ENCODE measurements around the gene SF3B2.

DNA sequence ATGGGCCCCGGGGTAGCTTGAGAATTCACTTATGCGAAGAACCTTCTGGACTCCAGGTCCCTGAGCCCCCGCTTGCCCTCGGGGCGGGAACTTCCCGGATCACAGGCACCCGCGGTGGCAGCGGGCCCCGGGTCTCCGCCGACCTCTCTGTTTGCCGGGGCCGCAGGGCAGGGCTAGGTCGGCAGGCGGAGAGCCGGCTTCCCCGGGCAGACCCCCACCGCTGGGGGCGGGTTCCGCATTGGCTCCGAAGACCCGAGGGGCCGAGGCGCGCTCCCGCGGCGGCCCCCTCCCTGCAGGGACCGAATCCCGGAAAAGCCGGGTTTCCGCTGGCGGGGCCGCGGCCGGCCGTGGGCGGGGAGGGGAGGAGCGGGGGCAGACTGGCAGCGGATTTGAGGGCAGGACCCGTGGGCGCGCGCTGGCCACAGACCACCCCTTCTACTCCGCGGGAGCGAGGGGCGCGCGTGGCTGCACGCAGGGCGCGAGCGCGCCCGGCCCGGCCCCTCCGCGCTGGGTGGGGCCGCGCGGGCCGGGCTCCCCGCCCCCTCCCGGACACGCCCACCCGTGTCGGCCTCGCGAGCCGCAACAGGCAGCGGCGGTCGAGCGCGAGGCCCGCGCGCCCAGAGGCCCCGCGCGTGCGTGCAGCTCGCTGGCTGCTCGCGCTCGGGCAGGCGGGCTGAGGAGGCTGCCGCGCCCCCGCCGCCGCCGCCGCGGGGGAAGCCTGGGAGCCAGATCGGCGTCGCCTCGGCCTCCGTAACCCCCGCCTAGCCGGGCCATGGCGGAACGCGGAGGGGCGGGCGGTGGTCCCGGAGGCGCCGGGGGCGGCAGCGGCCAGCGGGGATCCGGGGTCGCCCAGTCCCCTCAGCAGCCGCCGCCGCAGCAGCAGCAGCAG, 17.8 kb downstream of the SF3B2 start, which contains the start of gene PACS1:
- TF ChIP-seq CREM (IDR thresholded peaks at IDR 0.05; ENCODE audit: low read depth) (no peak), CBFB (CRISPR knock-in tag; IDR thresholded peaks at IDR 0.05) (no peak), ETV5 (CRISPR knock-in tag; IDR thresholded peaks at IDR 0.05; ENCODE audit: low read depth) (no peak), ZBTB8A (IDR thresholded peaks at IDR 0.05; ENCODE audit: partially characterized antibody) (no peak), POLR2AphosphoS5 (IDR thresholded peaks at IDR 0.05; ENCODE audit: control insufficient read depth, insufficient read depth, low read depth, low read length) (no peak), TAF7 (tag; IDR thresholded peaks at IDR 0.05) (no peak), MAFF (IDR thresholded peaks at IDR 0.05; ENCODE audit: low read length) (no peak), RBM22 (IDR thresholded peaks at IDR 0.05; ENCODE audit: low read depth, low read length, poor library complexity, severe bottlenecking) (no peak), PHF21A (IDR thresholded peaks at IDR 0.05; ENCODE audit: borderline replicate concordance, low read depth) (no peak), NRF1 (conservative IDR thresholded peaks at IDR 0.05 in 1 of 2, IDR thresholded peaks at IDR 0.05 in 1 of 2) (peak in 1 of 2 experiments; percentile 20; a peak in 2 of 4 replicates), TAF1 (IDR thresholded peaks at IDR 0.05; ENCODE audit: control insufficient read depth, extremely low read depth, insufficient read depth, low read length, severe bottlenecking) (peak; percentile 53), YY1 (IDR thresholded peaks at IDR 0.05; ENCODE audit: borderline replicate concordance in 1 of 3, control insufficient read depth in 1 of 3, extremely low read depth in 1 of 3, insufficient read depth in 3 of 3, insufficient read length in 1 of 3, insufficient replicate concordance in 2 of 3, low read depth in 1 of 3, low read length in 2 of 3) (peak in 1 of 3 experiments; percentile 3)
- TF ChIP-seq, protein P1, sequence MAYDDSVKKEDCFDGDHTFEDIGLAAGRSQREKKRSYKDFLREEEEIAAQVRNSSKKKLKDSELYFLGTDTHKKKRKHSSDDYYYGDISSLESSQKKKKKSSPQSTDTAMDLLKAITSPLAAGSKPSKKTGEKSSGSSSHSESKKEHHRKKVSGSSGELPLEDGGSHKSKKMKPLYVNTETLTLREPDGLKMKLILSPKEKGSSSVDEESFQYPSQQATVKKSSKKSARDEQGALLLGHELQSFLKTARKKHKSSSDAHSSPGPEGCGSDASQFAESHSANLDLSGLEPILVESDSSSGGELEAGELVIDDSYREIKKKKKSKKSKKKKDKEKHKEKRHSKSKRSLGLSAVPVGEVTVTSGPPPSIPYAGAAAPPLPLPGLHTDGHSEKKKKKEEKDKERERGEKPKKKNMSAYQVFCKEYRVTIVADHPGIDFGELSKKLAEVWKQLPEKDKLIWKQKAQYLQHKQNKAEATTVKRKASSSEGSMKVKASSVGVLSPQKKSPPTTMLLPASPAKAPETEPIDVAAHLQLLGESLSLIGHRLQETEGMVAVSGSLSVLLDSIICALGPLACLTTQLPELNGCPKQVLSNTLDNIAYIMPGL (CRISPR knock-in tag; IDR thresholded peaks at IDR 0.05), result 0 out of 2 replicates have a peak, but pooled peaks have one; percentile 32
- TF ChIP-seq, protein P2, sequence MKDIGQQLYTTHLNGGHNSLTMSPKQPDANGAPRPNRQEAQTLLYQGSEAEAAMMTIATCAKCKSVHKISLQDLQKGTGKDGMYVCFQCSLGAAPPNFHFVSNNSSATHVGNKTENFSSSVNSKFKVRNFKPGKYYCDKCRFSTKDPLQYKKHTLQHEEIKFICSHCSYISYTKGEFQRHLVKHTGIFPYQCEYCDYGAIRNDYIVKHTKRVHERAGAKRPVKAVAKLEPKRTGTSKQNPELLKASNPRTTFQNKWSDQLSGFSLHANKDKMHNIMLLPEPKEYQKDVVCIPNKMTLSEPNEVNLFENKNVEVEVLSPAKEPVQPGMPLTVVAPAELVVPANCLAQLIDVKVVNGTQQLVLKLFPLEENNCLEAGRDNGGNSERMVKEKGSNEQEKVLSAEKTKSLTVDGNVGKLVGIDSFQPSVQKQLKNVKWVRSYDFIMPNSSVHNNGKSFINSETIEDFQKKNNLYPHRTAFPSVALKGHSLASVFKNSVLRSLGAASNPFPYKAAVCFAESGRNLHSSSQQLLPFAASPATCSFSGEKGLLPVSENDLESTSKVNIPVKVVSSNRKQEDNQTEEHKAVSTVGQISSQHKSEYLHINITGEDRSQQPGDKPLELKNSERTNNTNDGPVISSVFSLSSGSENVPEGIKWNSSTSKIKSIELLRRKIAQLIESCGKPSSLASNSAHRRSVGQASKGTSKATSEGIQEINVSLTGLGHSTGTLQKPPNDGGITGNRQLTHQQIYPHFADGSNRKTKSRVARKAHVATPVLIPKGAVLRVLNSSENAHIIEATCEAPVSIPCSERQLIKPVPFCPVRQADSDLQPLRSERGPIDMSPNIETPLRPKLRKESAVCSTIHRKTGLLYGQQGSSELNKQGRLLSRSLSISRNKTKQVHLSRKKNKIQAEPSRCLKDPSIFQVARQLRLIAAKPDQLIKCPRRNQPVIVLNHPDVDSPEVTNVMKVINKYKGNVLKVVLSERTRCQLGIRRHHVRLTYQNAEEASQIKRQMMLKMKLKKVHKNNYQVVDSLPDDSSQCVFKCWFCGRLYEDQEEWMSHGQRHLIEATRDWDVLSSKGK (CRISPR knock-in tag; IDR thresholded peaks at IDR 0.05), result no peak

Data from K562 (cell line).